Mucosa of descending colon (tissue), 3 donors: ENCODE measurements around the gene COL23A1. TPM values are rescaled to one million over a fixed set of nuclear protein-coding genes. Genes with fewer than 3 reads are reported as not detected.
"Not testable (repeated sequence)": the region's sequence is repeated elsewhere in the genome, so short reads cannot be mapped to it uniquely, and the experiment has no call there.

ENCODE experiments used
- ATAC-seq: fragments of 200-7000 bp; cut with Tn5 transposase; one replicate; pipeline ENCODE4 v1.9.1; 2020; ENCODE audit warnings: mild to moderate bottlenecking, moderate library complexity
- DNase-seq, 3 donors: peaks; one replicate each; pipeline ENCODE4 v3.0.0-alpha.2; 2020
- H3K36me3 ChIP-seq: fragments of 200-600 bp; one replicate; pipeline ENCODE4 v1.8.0; 2021; ENCODE audit warnings: low read depth, mild to moderate bottlenecking
- H3K4me1 ChIP-seq: fragments of 200-600 bp; one replicate; pipeline ENCODE4 v1.8.0; 2021; ENCODE audit warnings: low read depth, mild to moderate bottlenecking
- H3K4me3 ChIP-seq: fragments of 200-600 bp; one replicate; pipeline ENCODE4 v1.8.0; 2021; ENCODE audit warnings: mild to moderate bottlenecking
- H3K9me3 ChIP-seq: fragments of 200-600 bp; one replicate; pipeline ENCODE4 v1.8.0; 2021; ENCODE audit warnings: mild to moderate bottlenecking
- intact Hi-C, 2 donors: fragments of 100-400 bp; cut with DNase I in 1 of 2; cut with micrococcal nuclease in 1 of 2; formaldehyde crosslinking; loops; one replicate each; pipeline versions ENCODE4 v1.11.0 to v1.11.1; 2022; cut with DNase I, micrococcal nuclease
- total RNA-seq, 3 donors: library from RNA; stranded (reverse); fragmentation: NEBNext Ultra II Directional in 2 of 3; extraction: Animal tissue kit (Norgen Biotek cat#: 25700) in 2 of 3; gene quantifications; one replicate each; pipeline versions ENCODE4 v1.2.1 to v1.2.4, GENCODE V29; 2021 to 2023
- TF ChIP-seq, protein P1 (sequence below): fragments of 200-600 bp; IDR thresholded peaks from one replicate; pipeline ENCODE4 v1.8.0; 2022; ENCODE audit warnings: antibody characterized with exemption, mild to moderate bottlenecking
- donor health status: DM: no; HTN: no; CAD: no; lungs with moderate emphysema.
- donor health status: DM: no; HTN: no; CAD: no.
- donor health status: DM: no; HTN: yes; CAD: no.

The COL23A1 gene
- total RNA-seq, 3 donors from 2014 or later, result 0.17 to 2.7 (median 0.43) TPM

DNA sequence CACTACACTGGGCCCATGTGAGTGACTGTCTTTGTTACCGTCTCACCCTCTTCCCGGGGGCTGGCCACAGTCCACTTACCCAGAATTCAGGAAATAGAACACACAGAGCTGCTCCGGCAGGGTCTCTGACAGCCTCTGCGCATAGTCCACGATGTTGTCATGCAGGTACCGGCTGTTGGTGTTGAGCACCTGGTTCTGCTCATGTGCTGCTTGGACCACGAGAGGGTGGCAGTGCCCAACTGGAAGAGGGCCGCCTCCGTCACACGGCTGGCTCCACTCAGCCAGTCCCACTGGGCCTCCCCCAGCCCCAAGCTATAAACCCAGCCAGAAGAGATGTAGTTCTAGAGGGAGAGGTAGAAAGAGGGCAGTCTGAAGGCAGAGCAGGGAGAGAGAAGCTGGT is 360.3 kb downstream of the COL23A1 start:
- TF ChIP-seq, protein P1, sequence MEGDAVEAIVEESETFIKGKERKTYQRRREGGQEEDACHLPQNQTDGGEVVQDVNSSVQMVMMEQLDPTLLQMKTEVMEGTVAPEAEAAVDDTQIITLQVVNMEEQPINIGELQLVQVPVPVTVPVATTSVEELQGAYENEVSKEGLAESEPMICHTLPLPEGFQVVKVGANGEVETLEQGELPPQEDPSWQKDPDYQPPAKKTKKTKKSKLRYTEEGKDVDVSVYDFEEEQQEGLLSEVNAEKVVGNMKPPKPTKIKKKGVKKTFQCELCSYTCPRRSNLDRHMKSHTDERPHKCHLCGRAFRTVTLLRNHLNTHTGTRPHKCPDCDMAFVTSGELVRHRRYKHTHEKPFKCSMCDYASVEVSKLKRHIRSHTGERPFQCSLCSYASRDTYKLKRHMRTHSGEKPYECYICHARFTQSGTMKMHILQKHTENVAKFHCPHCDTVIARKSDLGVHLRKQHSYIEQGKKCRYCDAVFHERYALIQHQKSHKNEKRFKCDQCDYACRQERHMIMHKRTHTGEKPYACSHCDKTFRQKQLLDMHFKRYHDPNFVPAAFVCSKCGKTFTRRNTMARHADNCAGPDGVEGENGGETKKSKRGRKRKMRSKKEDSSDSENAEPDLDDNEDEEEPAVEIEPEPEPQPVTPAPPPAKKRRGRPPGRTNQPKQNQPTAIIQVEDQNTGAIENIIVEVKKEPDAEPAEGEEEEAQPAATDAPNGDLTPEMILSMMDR, result no peak
- no peaks in the 10 kb centered on the region for H3K36me3 ChIP-seq

DNA sequence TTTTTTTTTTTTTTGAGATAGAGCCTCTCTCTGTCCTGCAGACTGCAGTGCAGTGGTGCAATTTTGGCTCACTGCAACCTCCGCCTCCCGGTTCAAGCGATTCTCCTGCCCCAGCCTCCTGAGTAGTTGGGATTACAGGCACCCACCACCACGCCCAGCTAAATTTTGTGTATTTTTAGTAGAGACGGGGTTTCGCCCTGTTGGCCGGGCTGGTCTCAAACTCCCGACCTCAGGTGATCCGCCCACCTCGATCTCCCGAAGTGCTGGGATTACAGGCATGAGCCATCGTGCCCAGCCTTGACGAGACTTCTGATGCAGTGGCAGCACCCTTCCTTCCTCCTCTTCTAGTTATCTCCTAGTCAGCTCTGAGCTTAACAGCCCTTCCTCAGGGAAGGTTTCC is 361.1 kb downstream of the COL23A1 start:
- H3K4me1 ChIP-seq, result peaks cover 38% of the 10 kb centered on the region
- DNase-seq, result peak in 2 of 3 donors; percentile 26 to 44
- H3K36me3 ChIP-seq, H3K4me3 ChIP-seq, ATAC-seq, intact Hi-C loops, H3K9me3 ChIP-seq: not testable (repeated sequence)

More for the DNA sequence above, 360.3 kb downstream of the COL23A1 start:
- no peak for ATAC-seq
- intact Hi-C loops, result no loop called here
- peak in 2 of 3 donors; percentile 31 to 36 for DNase-seq
- Histone ChIP-seq H3K4me1 (peaks cover 35% of the 10 kb centered on the region), H3K9me3 (no peaks in the 10 kb centered on the region), H3K4me3 (no peak overlapping the region)

DNA sequence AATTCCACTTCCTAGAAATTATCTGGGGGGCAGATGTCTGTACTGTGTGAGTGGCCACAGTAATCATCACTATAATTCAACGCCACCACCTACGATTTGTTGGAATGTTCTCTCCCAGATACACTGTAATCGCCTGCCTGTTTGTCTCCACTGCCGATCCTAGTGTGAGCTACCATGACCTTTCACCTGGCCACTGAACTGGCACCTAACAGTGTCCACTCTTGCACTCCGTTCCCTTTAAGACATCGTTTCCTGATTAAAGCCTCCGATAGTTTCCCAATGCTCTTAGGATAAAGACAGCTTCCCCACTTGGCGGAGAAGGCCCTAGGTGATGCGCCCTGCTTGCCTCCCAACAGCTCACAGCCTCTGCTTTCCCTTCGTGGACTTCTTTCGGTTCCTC is 361.6 kb downstream of the COL23A1 start:
- no peaks in the 10 kb centered on the region for H3K36me3 ChIP-seq
- DNase-seq, result peak in 1 of 3 donors; percentile 15
- no peak for ATAC-seq
- no peak overlapping the region for H3K4me3 ChIP-seq
- H3K4me1 ChIP-seq, result peaks cover 41% of the 10 kb centered on the region
- H3K9me3 ChIP-seq, result no peaks in the 10 kb centered on the region
- intact Hi-C loops, result no loop called here
- TF ChIP-seq, protein P1, result no peak

DNA sequence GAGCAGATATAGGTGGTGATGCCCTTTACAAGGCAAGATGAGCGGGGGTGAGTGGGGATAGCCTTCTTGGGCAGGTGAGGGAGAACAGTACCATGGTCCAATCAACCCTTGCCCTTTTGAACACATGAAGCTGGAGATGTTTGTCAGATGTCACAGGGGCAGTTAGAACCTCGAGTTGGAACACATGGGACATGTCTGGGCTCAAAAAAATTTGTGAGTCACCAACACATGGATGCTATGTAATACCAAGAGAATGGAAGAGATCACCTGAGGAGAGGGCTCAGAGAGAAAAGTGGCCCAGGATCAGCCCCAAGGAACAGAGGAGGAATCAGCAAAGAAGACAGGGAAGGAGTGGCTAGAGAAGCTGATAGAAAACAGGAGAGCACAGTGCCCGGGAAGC is 362.3 kb downstream of the COL23A1 start:
- intact Hi-C loops, result no loop called here
- no peaks in the 10 kb centered on the region for H3K36me3 ChIP-seq
- H3K4me3 ChIP-seq, result no peak overlapping the region
- peaks cover 43% of the 10 kb centered on the region for H3K4me1 ChIP-seq
- TF ChIP-seq, protein P1, result no peak
- DNase-seq (peak in 1 of 3 donors; percentile 24), ATAC-seq (no peak)
- no peaks in the 10 kb centered on the region for H3K9me3 ChIP-seq

DNA sequence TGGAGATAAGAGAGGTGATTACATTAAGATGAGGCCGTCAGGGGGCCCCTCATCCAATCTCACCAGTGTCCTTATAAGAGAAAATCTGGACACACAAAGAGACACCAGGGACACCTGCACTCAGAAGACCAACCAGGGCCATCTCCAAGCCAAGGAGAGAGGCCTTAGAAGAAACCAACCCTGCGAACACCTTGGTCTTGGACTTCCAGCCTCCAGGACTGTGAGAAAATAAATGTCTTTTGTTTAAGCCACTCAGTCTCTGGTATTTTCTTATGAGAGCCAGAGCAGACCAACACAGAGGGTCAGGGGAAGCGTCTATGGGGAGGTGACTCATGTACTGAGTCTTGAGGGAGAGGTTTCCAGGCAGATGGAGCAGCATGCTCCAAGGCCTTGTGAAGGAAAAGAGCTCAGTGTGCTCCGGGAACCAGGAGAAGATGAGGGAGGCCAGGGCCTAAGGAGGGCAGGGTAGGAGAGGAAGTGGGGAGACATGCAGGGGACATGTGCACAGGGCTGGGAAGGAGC is 363.0 kb downstream of the COL23A1 start:
- Histone ChIP-seq H3K9me3 (no peaks in the 10 kb centered on the region), H3K4me3 (no peak overlapping the region), H3K36me3 (no peaks in the 10 kb centered on the region), H3K4me1 (peaks cover 43% of the 10 kb centered on the region)
- TF ChIP-seq, protein P1, result no peak
- DNase-seq (peak in 1 of 3 donors; percentile 29), ATAC-seq (no peak)
- intact Hi-C loops, result no loop called here

DNA sequence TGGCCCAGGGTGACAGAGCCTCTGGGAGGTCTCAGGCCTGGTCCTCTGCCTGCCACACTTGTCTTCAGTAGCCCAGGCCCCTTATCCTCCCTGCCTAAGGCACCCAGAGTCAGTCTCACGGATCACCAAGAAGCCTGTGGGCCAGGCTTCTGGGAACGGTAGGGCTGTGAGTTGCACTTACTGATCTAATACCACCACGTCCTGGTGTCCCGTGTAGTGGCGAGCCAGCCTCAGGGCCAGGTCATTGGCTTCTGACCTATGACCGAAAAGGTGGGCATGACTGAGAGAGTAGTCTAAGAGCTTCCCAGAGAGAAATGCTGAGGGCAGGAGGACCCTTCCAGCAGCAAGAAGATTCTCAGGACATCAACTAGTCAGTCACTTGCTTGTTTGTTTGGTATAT is 365.0 kb downstream of the COL23A1 start:
- TF ChIP-seq, protein P1, result no peak
- peaks cover 28% of the 10 kb centered on the region for H3K4me1 ChIP-seq
- H3K9me3 ChIP-seq, result no peaks in the 10 kb centered on the region
- intact Hi-C loops, result no loop called here
- peak in 2 of 3 donors; percentile 31 to 38 for DNase-seq
- no peaks in the 10 kb centered on the region for H3K36me3 ChIP-seq
- no peak overlapping the region for H3K4me3 ChIP-seq
- ATAC-seq, result no peak
